ENCODE measurements around the gene EVA1B. TPM values are rescaled to one million over a fixed set of nuclear protein-coding genes. Genes with fewer than 3 reads are reported as not detected.

EVA1B gene
- total RNA-seq, 1 donor from 2014 or later, result 10.9 TPM

DNA sequence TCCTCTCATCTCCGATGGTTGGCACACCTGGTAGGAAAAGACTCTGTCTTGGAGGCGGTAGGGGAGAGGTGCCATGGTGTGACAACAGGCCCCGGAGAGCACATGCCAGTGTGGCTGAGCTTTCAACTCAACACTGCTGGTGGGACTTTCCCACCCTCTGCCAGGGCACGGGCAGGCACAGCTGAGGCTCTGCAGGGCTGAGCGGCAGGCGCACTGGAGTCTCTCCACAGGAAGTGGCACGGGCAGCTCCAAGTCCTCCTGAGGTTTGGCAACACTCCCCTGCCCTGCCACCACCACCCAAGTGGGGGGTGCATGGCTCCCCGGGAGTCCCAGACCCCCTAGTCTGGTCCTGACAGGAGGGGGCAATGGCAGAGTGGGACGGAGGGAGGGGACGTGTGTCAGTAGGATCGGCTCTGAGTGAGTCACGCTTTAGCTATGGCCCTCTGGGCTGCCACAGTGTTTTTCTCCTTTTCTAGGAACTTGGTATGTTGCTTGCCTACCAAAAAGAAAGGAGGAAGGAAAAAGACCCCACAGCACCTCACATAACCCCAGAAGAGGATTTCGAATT, 27.3 kb upstream of the EVA1B start:
- peak; percentile 49 for ATAC-seq
- no peak for DNase-seq (ENCODE audit: missing footprints)
- intact Hi-C loops (cut with DNase I), result no loop called here

DNA sequence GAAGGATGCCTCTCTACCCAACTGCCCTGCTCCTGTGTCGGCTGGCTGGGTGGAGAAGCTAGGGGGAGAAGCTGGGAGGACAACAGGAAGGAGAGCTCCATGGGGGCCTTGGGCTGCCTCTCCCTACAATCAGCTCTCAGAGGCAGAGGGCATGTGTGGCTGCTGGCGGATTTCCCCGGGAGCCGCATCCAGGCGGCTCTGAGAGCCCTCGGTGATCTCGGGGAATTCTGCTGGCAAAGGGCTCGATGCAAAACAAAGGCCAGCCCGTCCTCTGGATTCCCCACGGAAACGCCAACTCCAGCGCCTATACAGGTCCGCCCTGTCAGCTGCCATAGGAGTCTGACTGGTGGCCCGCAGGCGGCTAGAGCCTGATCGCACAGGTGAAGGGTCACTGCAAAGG, 26.4 kb upstream of the EVA1B start:
- intact Hi-C loops (cut with DNase I), result no loop called here
- ATAC-seq (peak; percentile 56), DNase-seq (ENCODE audit: missing footprints) (no peak)

DNA sequence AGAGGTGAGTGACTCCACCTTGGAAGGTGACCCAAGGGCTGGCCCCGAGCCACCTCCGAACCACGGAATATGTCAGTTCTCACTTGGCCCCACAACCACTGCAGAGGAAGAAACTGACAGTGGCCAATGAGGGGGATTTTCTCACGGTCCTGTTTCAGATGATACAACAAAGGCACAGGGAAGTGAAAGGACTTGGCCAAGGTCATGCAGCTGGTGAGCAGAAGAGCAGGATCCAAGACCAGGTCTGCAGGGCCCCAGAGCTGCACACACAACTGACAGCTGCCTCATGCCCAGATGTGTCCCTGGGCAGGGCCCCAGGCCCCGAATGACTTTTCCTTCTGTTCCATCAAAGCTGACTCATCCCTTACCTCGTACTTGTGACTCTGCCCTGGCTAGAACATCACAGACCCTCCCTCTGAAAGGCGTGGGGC, 25.8 kb upstream of the EVA1B start:
- DNase-seq (ENCODE audit: missing footprints) (no peak), ATAC-seq (no peak)
- intact Hi-C loops (cut with DNase I), result no loop called here

DNA sequence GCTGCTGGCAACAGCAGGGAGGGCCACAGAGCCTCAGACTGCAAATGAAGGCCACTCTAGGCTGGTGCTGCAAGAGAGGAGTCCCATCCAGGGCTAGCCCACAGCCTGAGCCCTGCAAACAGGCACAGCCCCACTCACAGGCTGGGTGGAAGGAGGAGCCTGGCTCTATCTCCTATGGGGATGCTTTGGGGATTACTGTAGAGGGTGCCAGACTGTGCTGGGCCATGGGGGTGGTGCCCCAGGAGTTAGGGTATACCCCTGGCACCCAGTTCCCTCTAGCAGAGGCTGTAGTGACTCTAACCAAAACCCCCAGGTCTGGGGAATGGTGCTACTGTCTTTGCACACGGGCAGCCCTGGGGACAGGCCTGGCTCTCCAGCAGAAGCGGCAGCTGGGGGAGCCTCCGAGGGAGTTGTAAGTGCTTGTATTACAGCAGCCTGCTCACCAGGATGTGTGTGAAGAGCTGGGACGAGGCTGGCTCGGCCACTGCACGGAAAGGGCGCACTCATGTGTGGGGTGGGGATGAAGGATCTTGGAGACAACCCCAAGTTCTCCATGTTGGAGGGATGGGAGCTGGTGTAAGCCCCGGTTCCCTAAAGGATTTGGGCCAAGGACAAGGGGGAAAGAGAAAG, 23.4 kb upstream of the EVA1B start:
- DNase-seq (ENCODE audit: missing footprints), result no peak

DNA sequence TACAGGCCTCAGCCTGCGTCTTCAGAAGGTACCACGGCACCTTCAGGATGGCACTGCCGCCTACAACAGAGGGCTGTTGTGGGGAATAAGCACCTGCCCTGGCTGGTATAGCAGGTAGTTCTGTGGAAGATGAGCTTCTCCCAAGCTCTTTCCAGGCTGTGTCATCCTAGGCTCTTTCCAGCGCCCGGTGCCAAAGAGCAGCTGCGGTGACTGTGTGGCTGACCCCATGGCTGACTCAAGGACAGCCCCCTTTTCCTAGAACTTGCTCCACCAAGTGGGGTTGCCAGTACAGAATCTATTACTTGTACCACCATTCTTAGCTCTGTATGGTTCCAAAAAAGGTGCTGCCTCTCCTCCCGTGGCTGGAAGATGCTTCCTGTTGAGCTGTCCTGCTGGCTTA, 21.9 kb upstream of the EVA1B start:
- DNase-seq (ENCODE audit: missing footprints), result no peak
- no peak for ATAC-seq
- intact Hi-C loops (cut with DNase I), result no loop called here

More for the DNA sequence above, 23.4 kb upstream of the EVA1B start:
- ATAC-seq, result no peak
- intact Hi-C loops (cut with DNase I), result no loop called here

DNA sequence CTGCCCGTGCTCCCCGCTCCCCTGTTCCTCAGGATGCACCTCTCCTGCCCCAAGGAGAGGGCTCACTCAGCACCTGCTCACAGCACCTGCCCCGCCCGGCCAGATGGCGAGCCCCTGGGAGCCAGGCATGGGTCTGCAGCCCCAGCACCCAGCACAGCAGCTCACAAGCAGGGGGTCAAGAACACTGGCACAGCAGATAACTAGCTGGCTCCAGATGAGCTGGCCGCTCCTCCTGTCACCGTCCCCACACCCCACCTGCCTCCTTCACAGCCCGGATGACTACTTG, 20.9 kb upstream of the EVA1B start:
- DNase-seq (ENCODE audit: missing footprints), result no peak
- ATAC-seq, result no peak
- intact Hi-C loops (cut with DNase I), result no loop called here

DNA sequence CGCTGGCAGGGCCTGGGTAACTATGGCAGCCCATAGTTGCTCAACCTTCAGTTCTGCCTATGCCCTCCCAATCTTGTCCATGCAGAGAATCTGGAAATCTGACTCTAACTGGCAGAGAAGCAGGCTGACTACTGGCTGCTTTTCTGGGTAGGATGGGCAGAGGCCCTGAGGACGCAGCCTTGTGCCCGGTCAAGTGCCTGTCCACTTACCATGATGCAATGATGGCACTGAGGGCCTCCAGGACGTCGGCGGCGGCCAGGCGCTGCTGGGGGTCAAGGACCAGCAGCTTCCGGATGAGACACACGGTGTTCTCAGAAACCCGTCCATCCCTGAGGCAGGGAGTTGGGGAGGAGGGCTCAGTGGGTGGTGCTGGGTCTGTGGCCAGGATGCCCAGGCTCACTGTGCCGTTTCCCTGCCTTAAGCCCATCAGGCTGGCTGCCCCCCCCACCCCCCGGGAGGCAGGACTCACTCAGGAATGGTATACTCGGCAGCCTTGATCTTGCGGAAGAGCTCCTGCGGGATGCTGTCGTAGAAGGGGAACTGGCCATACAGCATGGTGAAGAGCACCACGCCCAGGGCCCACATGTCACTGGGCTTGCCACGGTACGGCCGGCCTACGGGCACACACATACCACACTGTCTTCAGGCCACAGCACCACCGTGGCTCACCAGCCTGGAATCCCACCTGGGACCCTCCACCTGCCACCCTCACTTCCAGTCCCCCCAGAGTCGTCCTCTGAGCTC, 20.4 kb upstream of the EVA1B start:
- ATAC-seq, result no peak
- intact Hi-C loops (cut with DNase I), result no loop called here
- no peak for DNase-seq (ENCODE audit: missing footprints)

DNA sequence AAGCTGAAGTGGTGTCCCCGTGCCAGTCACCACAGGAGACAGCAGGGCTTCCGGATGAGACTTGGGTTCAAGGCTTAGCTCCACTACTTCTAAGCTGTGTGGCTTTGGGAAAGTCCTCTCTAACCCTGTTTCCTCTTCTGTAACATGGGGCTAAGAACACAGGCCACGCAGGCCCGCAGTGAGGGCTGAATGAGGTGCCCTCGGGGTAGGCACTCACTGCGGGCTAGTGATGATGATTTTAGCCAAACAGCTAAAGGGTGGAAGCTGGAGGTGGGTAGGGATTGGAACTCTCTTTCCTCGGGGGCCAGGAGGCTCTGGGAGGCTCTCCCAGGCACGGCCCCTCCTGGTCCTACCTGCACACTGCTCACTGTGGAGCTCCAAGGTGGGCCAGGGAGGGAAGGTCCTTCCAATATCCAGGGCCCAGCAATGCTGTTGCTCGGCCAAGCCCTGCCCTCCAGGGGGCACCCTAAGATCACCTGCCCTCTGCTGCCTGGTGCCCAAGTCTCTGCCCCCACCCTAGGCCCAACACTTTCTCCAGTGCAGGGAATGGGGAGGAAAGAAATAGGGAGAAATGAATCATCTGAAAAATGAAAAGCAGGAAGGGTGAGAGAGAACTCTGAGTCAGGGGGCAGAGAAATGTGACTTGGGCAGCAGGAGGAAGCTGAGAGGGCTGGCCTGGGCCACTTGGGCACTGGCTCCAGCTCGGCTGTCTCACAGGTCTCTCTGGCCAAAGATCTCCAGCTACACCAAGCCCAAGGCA, 19.2 kb upstream of the EVA1B start:
- DNase-seq (ENCODE audit: missing footprints) (no peak), ATAC-seq (peak; percentile 63)
- intact Hi-C loops (cut with DNase I), result loop anchor here (1.0 kb wide), 1 partner anchor 79 kb away; no protein-coding TSS in a partner anchor

DNA sequence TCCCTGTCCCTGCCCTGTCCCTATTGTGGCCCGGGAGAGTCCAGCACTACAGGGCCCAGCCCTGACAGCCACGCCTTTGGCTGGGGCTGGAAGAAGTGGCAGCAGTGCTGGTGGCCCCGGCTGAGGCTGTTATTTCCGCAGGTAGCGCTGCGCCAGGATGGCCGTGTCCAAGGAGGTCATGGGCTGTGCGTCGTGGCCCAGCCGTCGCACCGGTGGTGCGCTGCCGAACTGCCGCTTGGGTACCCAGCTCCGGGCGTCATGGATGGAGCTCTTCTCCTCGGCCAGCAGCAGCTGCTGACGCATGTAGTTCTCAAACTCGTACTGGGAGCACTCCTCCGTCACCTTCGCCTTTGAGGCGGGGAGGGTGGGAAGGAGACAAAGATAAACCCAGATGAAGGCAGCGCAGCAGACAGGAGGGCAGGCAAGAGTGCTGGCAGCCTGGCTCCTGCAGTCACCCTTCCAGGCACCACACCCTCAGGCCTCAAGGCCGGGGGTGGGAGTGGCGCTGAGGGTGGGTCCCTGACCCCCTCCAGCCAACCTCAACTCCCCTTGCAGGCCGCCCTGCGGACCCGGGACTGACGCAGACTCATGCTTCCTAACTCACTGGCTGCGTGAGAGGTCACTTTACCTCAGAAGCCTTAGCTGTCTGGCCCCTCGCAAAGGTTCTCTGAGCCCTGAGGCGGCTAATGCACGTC, 18.3 kb upstream of the EVA1B start:
- no peak for ATAC-seq
- no peak for DNase-seq (ENCODE audit: missing footprints)
- intact Hi-C loops (cut with DNase I), result loop anchor here (1.0 kb wide), 1 partner anchor 80 kb away; no protein-coding TSS in a partner anchor

DNA sequence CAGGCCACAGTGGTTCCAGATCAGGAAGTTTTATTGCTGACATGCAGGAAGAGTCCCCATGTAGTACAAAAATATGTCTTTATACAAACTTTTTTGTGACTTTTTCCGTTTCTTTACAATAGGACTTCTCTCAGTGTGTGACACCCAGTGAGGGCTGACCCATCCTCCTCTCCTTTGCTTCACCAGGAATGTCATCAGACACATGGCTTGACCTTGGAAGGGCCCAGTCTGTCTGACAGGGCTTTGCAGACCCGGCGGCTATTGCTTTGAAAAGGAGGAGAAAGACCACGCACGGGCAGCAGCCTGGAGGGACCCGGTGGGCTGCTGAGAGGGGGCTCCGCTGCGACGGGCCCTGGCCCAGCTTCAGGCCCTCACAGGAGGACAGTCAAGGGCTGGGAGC, 16.2 kb upstream of the EVA1B start:
- DNase-seq (ENCODE audit: missing footprints), result no peak
- intact Hi-C loops (cut with DNase I), result no loop called here
- peak; percentile 41 for ATAC-seq

DNA sequence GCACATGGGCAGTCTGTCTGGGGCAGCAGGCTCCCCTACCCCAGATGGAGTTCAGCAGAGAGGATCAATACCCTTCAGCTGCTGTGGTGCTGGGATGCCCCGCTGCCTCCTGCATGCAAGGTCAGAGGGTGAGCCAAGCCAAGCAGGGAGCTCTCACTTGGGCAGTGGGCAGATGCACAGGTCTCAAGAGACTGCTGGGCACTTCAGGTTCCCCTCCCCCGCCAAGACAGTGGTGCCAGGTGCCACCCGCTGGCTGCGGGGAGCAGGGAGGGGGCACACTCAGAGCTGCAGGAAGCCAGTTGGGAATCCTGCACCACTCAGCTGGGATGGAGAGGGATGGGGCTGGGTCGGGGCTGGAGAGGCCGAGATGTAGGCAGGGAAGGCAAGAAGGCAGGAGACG, 15.8 kb upstream of the EVA1B start:
- ATAC-seq (no peak), DNase-seq (ENCODE audit: missing footprints) (no peak)
- intact Hi-C loops (cut with DNase I), result no loop called here

DNA sequence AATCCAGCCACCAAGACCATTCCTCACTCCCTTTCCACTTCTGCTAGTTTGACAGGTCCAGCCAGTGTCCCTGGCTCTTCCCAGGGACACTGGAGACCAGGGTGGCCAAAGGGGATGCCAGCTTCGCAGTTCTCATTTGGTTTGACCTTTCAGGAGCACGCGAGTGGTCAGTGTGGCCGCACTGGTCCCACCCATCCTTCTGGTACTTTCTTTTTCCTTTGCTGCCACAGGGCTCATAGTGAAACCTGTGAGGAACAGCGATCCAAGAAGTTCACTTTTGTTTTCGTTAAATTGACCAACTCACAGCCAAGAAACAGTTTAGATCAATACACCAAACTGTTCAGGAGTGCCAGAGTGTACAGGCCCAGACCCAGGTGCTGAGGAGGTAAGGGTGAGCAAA, 14.4 kb upstream of the EVA1B start:
- intact Hi-C loops (cut with DNase I), result no loop called here
- no peak for ATAC-seq

DNA sequence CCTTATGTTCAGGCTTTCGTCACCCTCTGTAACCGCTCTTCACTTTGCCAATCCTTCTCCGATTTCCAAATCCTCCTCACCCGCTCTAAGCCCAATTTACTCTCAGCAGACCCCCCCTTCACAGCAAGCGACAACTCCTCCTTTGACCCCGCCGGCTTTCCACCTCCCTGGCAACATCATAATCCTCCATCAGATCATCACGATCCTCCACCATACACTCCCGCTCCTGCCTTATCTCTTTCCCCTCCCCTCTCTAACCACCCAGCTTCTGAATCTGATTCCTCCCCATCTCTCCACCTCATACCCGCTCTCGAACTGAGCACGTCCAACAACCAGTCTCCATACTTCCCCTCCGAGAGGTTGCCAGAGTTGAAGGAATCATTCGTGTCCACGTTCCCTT, 7.5 kb upstream of the EVA1B start:
- DNase-seq (ENCODE audit: missing footprints), result no peak
- intact Hi-C loops (cut with DNase I), result no loop called here
- no peak for ATAC-seq

More for the DNA sequence above, 14.4 kb upstream of the EVA1B start:
- DNase-seq (ENCODE audit: missing footprints), result no peak

DNA sequence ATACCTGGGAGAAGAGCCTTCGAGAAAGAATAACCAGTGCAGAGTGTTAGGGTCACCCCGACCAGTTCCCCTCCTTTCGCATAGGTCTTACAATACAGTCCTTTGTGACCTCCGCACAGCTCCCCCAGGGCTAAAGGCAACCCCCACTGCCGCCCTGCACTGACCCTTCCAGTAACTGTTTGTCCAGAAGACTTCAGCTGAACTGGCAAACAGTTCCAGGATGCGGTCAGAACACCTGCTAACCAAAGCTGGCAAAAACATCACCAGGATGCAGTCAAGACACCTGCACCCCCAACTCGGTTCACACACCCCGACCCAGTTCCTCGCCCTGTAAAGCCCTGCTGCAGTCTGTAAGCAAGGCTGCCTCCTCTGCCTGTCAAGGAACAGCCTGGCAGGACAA, 6.4 kb upstream of the EVA1B start:
- DNase-seq (ENCODE audit: missing footprints) (no peak), ATAC-seq (no peak)
- intact Hi-C loops (cut with DNase I), result no loop called here

DNA sequence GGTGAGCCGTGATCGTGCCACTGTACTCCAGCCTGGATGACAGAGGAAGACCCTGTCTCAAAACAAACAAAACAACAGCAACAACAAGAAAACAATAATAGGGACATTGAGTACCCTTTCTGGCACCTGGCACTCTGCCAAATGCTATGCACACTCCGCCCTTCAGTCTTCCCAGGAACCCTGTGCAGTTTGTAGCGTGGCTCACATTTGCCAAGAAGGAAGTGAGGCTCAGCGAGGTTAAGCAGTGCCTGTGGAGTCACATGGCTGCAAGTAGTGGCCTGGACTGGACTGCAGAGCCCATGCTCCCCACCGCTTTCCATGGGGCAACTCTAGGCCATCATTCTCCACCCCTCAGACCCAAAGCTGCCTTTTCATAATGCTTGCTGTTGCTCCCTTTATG, 5.3 kb upstream of the EVA1B start:
- intact Hi-C loops (cut with DNase I), result no loop called here
- DNase-seq (ENCODE audit: missing footprints) (no peak), ATAC-seq (peak; percentile 42)

DNA sequence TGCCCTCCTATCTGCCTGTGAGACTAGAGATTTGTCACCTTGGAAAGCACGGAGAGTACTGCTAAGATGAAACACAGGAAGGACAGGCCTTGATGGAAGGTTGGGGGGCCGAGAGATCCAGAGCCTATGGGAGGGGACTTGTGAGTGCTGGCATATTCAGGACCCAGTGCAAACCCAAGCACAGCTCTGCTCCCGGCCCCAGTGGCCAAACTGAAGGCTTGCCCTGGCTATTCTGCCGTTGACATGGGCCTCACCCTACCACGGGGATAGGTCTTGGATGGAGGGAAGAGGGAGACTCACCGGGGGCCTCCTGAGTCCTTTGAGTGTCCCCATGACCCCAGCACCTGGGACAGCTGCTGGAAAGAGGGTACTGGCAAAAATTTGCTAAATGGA, 4.6 kb upstream of the EVA1B start:
- ATAC-seq, result no peak
- no peak for DNase-seq (ENCODE audit: missing footprints)
- intact Hi-C loops (cut with DNase I), result no loop called here

DNA sequence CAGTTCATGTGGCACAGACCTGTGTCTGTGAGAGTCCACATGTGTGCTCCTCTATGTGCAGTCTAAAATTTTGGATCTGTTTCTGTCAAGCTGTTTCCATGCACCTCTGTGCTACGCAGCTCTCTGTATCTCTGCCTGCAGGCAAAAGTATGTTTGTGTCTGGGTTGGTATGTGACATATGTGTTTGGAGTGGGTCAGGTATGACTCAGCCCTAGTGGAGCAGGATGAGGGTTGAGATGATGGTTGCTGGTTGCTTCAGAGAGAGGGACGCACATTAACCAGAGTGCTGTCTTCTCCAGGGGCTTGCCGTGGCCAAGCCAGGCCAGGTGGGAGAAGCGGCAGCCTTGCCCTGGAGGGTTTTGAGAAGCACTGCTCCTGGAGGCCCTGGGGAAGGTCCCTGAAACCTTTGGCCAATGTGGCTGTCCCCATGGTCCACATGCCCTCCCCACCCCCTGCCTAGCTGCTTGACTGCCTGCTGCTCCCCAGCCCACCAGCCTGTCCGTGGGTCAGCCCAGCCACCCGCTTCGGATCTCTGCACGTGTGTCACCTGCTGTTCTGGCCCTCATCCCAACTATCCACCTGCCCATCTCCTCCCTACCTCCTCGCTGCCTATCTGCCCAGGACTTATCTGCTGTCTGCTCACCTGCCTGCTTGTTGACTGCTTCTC, 4.1 kb upstream of the EVA1B start:
- intact Hi-C loops (cut with DNase I), result no loop called here
- DNase-seq (ENCODE audit: missing footprints) (no peak), ATAC-seq (no peak)

DNA sequence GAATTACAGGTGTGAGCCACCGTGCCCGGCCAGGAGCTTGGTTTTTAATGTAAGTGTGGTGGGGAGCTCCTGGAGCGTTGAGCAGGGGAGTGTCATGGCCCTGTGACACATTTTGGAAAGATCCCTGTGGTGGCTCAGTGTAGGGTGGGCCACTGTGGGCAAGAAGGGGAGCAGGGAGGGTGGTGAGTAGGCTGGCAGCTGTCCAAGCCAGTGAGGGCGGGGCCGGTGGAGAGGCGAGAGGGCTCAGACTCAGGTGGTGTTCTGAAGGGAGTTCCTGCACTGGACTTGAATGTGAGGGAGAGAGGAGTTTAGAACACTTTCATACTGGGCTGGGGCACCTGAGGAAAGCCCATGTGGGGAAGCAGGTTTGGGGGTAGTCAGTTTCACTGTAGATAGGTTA, 3.1 kb upstream of the EVA1B start:
- ATAC-seq (no peak), DNase-seq (ENCODE audit: missing footprints) (no peak)
- intact Hi-C loops (cut with DNase I), result no loop called here

DNA sequence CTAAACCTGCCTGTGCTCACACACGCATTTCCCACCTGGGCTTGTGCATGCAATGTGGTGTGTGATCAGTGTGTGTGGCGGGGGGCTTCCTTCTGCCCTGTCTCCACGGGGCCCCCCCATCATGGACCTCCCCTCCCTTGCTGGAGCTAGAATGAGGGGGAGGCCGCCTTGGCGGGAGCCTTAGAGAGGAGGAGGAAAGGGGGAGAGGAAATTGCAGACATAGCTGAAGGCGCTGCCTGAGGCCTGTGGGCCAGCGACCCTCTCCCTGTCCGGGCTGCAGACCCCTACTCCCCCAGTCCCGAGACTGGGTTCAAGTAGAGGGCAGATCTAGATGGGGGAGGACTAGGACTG, 883 bp upstream of the EVA1B start:
- intact Hi-C loops (cut with DNase I), result loop anchor here (5.0 kb wide), 1 partner anchor 43 kb away; no protein-coding TSS in a partner anchor
- ATAC-seq, result no peak
- DNase-seq (ENCODE audit: missing footprints), result no peak

Data from Right ventricle myocardium inferior (tissue), 1 donor.